ENCODE data around the gene PDE4D. TPM values are rescaled to one million over a fixed set of nuclear protein-coding genes. Genes with fewer than 3 reads are reported as not detected.

PDE4D gene
- total and polyA plus RNA-seq, 2 experiments from 2014 or later = 4.3 to 9.7 TPM

DNA sequence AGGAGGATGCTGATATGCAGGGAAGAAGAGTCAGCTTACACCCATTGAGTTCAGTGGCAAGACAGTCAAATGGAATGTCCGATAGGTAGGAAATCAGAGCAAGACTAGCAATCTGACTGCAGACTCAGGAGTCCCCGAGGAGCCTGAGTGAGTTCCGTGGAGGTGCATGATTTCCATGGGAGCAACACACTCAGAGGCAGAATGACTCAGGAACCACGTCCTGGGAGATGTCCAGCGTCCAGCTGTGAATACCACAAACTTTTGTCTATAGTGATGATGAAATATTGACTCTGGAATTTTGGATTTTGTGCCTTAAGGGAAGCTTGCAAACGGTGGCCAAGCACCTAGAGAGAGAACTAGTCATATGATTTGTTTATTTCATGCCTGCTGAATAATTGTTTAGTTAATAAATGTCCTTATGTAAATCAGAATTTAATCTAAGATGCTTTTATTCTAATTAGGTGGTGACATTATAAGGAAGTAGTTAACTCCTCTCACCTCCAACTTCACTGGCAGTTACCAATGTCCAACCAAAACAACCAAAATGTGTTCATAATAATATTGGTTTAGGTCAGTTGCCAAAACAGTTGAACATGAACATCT lies 100.4 kb downstream of the PDE4D start:
- Histone ChIP-seq H3K4me2 (ENCODE audit: unreplicated experiment) (peak overlapping the region; percentile 49), H2AFZ (no peak overlapping the region), H3F3A (ENCODE audit: insufficient read depth) (peaks cover 30% of the 10 kb centered on the region), H3K9me3 (ENCODE audit: low read depth) (no peaks in the 10 kb centered on the region), H3K27ac (peak overlapping the region; percentile 45), H3K9me2 (ENCODE audit: insufficient read depth) (no peaks in the 10 kb centered on the region), H3K79me2 (ENCODE audit: insufficient read depth) (no peaks in the 10 kb centered on the region), H3K4me1 (ENCODE audit: insufficient read depth) (peaks cover 19% of the 10 kb centered on the region), H3K4me3 (peak overlapping the region; percentile 22; the same call in 1 of the 2 replicates), H3K9ac (no peak overlapping the region), H4K20me1 (ENCODE audit: insufficient read depth) (no peaks in the 10 kb centered on the region; the same call in 1 of the 2 replicates), H3K36me3 (ENCODE audit: low read depth) (no peaks in the 10 kb centered on the region), H3K27me3 (replicated peaks; ENCODE audit: insufficient read depth) (no peaks in the 10 kb centered on the region)
- TF ChIP-seq EZH2phosphoT487 (IDR thresholded peaks at IDR 0.05; ENCODE audit: insufficient read depth, low read depth) = no peak
- TF ChIP-seq EZH2 (IDR thresholded peaks at IDR 0.05; ENCODE audit: insufficient read depth, poor library complexity, severe bottlenecking) = no peak
- DNase-seq = peak; percentile 95
- in situ Hi-C loops (cut with MboI) = loop anchor here (10.0 kb wide), 3 partner anchors 118 to 408 kb away; no protein-coding TSS in a partner anchor
- 2 to 6% methylated on average over 6 of the region's 6 CpGs for WGBS, 2 experiments (ENCODE audit: low coverage in 1 of 2, low lambda C conversion rate in 2 of 2, missing lambda C conversion rate in 2 of 2)

- no peak overlapping the region for H3K4me2 ChIP-seq (ENCODE audit: unreplicated experiment)
- H3K27ac ChIP-seq = no peak overlapping the region
- H3K9me2 ChIP-seq (ENCODE audit: insufficient read depth) = no peaks in the 10 kb centered on the region
- TF ChIP-seq EZH2phosphoT487 (IDR thresholded peaks at IDR 0.05; ENCODE audit: insufficient read depth, low read depth) (no peak), EZH2 (IDR thresholded peaks at IDR 0.05; ENCODE audit: insufficient read depth, poor library complexity, severe bottlenecking) (no peak)
- no peak overlapping the region for H3K4me3 ChIP-seq
- H3K9ac ChIP-seq = no peak overlapping the region
- 95 to 96% methylated on average over 3 of the region's 3 CpGs for WGBS, 2 experiments (ENCODE audit: low coverage in 1 of 2, low lambda C conversion rate in 2 of 2, missing lambda C conversion rate in 2 of 2)
- no peaks in the 10 kb centered on the region for H3K9me3 ChIP-seq (ENCODE audit: low read depth)
- H3K36me3 ChIP-seq (ENCODE audit: low read depth) = no peaks in the 10 kb centered on the region
- no peaks in the 10 kb centered on the region for H3K27me3 ChIP-seq (replicated peaks; ENCODE audit: insufficient read depth)
- H3F3A ChIP-seq (ENCODE audit: insufficient read depth) = peaks cover 30% of the 10 kb centered on the region
- H3K4me1 ChIP-seq (ENCODE audit: insufficient read depth) = peaks cover 22% of the 10 kb centered on the region
- H3K79me2 ChIP-seq (ENCODE audit: insufficient read depth) = no peaks in the 10 kb centered on the region
- H4K20me1 ChIP-seq (ENCODE audit: insufficient read depth) = no peaks in the 10 kb centered on the region; the same call in 1 of the 2 replicates
- H2AFZ ChIP-seq = no peak overlapping the region
- in situ Hi-C loops (cut with MboI) = loop anchor here (10.0 kb wide), 3 partner anchors 117 to 407 kb away; no protein-coding TSS in a partner anchor
- DNase-seq = no peak
These were observed 101.9 kb downstream of the PDE4D start for GRCh38 chr5:59791617-59792016.

- Histone ChIP-seq H3K4me1 (ENCODE audit: insufficient read depth) (peaks cover 28% of the 10 kb centered on the region), H3K79me2 (ENCODE audit: insufficient read depth) (no peaks in the 10 kb centered on the region), H2AFZ (0 out of 2 replicates have a peak overlapping the region, but pooled peaks have one; percentile 23), H3K36me3 (ENCODE audit: low read depth) (no peaks in the 10 kb centered on the region), H3K27ac (no peak overlapping the region), H3K4me3 (no peak overlapping the region), H3K4me2 (ENCODE audit: unreplicated experiment) (peak overlapping the region; percentile 5), H3K9ac (no peak overlapping the region; the same call in 1 of the 2 replicates), H3K9me3 (ENCODE audit: low read depth) (no peaks in the 10 kb centered on the region), H3K27me3 (replicated peaks; ENCODE audit: insufficient read depth) (no peaks in the 10 kb centered on the region), H4K20me1 (ENCODE audit: insufficient read depth) (no peaks in the 10 kb centered on the region; the same call in 1 of the 2 replicates), H3K9me2 (ENCODE audit: insufficient read depth) (no peaks in the 10 kb centered on the region), H3F3A (ENCODE audit: insufficient read depth) (peaks cover 35% of the 10 kb centered on the region)
- WGBS, 2 experiments (ENCODE audit: low coverage in 1 of 2, low lambda C conversion rate in 2 of 2, missing lambda C conversion rate in 2 of 2) = 69 to 76% methylated on average over 9 of the region's 9 CpGs
- peak; percentile 32 for DNase-seq
- in situ Hi-C loops (cut with MboI) = loop anchor here (10.0 kb wide), 3 partner anchors 116 to 406 kb away; no protein-coding TSS in a partner anchor
- TF ChIP-seq EZH2 (IDR thresholded peaks at IDR 0.05; ENCODE audit: insufficient read depth, poor library complexity, severe bottlenecking) = no peak
- no peak for TF ChIP-seq EZH2phosphoT487 (IDR thresholded peaks at IDR 0.05; ENCODE audit: insufficient read depth, low read depth)
These were observed 102.6 kb downstream of the PDE4D start for GRCh38 chr5:59790776-59791475.

DNA sequence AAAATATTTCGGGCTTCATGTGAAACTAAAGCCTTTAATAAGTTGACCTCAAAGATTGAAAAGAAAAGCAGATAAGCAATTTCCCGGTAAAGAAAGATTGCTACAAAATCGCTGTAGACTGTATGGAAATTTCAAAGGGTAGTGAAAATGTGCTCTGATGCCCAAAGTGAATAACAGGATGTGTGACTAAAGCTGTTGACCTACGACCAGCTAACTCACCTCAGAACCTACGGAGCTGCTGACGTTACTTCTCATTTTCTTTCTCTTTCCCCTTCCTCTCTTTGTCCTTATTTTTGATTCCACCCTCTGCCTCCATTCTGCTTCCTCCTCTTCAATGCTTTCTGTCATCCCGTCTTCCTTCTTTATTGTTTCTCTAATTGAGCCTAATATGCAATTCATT lies 103.2 kb downstream of the PDE4D start:
- Histone ChIP-seq H3K4me1 (ENCODE audit: insufficient read depth) (peaks cover 30% of the 10 kb centered on the region), H3K9me2 (ENCODE audit: insufficient read depth) (no peaks in the 10 kb centered on the region), H3K9ac (no peak overlapping the region; the same call in 1 of the 2 replicates), H3K4me3 (no peak overlapping the region), H3K9me3 (ENCODE audit: low read depth) (no peaks in the 10 kb centered on the region), H3K36me3 (ENCODE audit: low read depth) (no peaks in the 10 kb centered on the region), H2AFZ (0 out of 2 replicates have a peak overlapping the region, but pooled peaks have one; percentile 23), H3K79me2 (ENCODE audit: insufficient read depth) (no peaks in the 10 kb centered on the region), H3F3A (ENCODE audit: insufficient read depth) (peaks cover 39% of the 10 kb centered on the region), H4K20me1 (ENCODE audit: insufficient read depth) (no peaks in the 10 kb centered on the region; the same call in 1 of the 2 replicates), H3K4me2 (ENCODE audit: unreplicated experiment) (peak overlapping the region; percentile 5), H3K27ac (no peak overlapping the region), H3K27me3 (replicated peaks; ENCODE audit: insufficient read depth) (no peaks in the 10 kb centered on the region)
- TF ChIP-seq EZH2phosphoT487 (IDR thresholded peaks at IDR 0.05; ENCODE audit: insufficient read depth, low read depth) (no peak), EZH2 (IDR thresholded peaks at IDR 0.05; ENCODE audit: insufficient read depth, poor library complexity, severe bottlenecking) (no peak)
- 64 to 68% methylated on average over 7 of the region's 7 CpGs for WGBS, 2 experiments (ENCODE audit: low coverage in 1 of 2, low lambda C conversion rate in 2 of 2, missing lambda C conversion rate in 2 of 2)
- in situ Hi-C loops (cut with MboI) = loop anchor here (10.0 kb wide), 3 partner anchors 116 to 406 kb away; no protein-coding TSS in a partner anchor
- DNase-seq = peak; percentile 30

Measured in GM23248 (cell line).